HFF-Myc (cell line): ENCODE measurements around the gene ADRA2B.

Source experiments
- DNase-seq: peaks from one replicate; pipeline ENCODE4 v3.0.0-alpha.2; 2011; ENCODE audit warnings: low read depth; ENCODE audit errors: extremely low read depth
- H3K4me3 ChIP-seq: replicated peaks from 2 replicates; pipeline ENCODE4 v1.5.1; 2011; ENCODE audit warnings: low read depth, mild to moderate bottlenecking, control low read depth, low read length
- TF ChIP-seq, protein P1 (sequence below): IDR thresholded peaks from 2 replicates; pipeline ENCODE4 v1.5.1; 2012; ENCODE audit warnings: mild to moderate bottlenecking, low read depth, low read length, control low read depth; ENCODE audit errors: missing control alignments

Gene ADRA2B

GRCh38 chr2:96107708-96108065, 8.7 kb downstream of the ADRA2B start:
- no peak overlapping the region for H3K4me3 ChIP-seq
- TF ChIP-seq, protein P1, sequence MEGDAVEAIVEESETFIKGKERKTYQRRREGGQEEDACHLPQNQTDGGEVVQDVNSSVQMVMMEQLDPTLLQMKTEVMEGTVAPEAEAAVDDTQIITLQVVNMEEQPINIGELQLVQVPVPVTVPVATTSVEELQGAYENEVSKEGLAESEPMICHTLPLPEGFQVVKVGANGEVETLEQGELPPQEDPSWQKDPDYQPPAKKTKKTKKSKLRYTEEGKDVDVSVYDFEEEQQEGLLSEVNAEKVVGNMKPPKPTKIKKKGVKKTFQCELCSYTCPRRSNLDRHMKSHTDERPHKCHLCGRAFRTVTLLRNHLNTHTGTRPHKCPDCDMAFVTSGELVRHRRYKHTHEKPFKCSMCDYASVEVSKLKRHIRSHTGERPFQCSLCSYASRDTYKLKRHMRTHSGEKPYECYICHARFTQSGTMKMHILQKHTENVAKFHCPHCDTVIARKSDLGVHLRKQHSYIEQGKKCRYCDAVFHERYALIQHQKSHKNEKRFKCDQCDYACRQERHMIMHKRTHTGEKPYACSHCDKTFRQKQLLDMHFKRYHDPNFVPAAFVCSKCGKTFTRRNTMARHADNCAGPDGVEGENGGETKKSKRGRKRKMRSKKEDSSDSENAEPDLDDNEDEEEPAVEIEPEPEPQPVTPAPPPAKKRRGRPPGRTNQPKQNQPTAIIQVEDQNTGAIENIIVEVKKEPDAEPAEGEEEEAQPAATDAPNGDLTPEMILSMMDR = no peak
- DNase-seq = no peak

GRCh38 chr2:96106991-96107707, 9.2 kb downstream of the ADRA2B start:
- no peak overlapping the region for H3K4me3 ChIP-seq
- no peak for DNase-seq
- TF ChIP-seq, protein P1 = no peak

DNA sequence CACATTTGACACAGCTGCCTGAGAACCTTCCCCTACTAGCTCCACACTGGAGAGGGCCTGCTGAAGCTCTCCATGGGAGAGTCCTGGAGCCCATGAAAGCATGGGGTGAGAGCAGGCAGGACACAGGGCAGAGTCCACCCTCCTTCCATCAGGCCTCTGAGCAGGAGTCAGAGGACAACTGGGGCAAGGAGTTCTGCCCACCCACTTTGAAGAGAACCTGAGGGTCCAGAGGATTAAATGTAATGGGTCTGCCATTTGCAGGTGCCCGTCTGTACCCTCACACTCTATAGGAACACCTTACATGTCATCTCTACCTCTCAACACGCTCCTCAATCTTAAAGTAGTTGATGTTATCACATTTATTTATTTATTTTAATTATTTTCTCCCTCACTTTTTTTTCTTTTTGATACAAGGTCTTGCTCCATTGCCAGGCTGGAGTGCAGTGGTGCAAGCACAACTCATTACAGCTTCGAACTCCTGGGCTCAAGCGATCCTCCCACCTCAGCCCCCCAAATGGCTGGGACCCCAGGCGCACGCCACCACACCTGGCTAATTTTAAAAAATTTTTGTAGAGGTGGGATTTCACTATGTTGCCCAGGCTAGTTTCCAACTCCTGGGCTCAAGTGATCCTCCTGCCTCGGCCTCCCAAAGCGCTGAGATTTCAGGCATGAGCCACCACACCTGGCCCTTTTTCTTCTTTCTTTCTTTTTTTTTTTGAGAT, 10.2 kb downstream of the ADRA2B start:
- DNase-seq = no peak
- TF ChIP-seq, protein P1 = no peak
- no peak overlapping the region for H3K4me3 ChIP-seq

- TF ChIP-seq, protein P1 = no peak
- no peak for DNase-seq
- no peak overlapping the region for H3K4me3 ChIP-seq
Observed at GRCh38 chr2:96105152-96105915, 11.0 kb downstream of the ADRA2B start.

GRCh38 chr2:96104487-96104861, 11.9 kb downstream of the ADRA2B start:
- TF ChIP-seq, protein P1 = no peak
- DNase-seq = no peak
- H3K4me3 ChIP-seq = no peak overlapping the region

- TF ChIP-seq, protein P1 = no peak
- no peak for DNase-seq
- H3K4me3 ChIP-seq = no peak overlapping the region
Observed at GRCh38 chr2:96103761-96104486, 12.4 kb downstream of the ADRA2B start.
